HEK293T (cell line): ENCODE measurements around the gene WRAP73.

Experiments
- ARNT ChIP-seq: fragments of 450-650 bp; IDR thresholded peaks from 2 replicates; pipeline ENCODE4 v1.6.1; 2017; ENCODE audit warnings: mild to moderate bottlenecking
- BHLHE40 ChIP-seq: fragments of 450-650 bp; IDR thresholded peaks from 2 replicates; pipeline ENCODE4 v1.6.1; 2016; ENCODE audit warnings: mild to moderate bottlenecking, moderate library complexity, borderline replicate concordance
- FOXA1 ChIP-seq: fragments of 450-650 bp; IDR thresholded peaks from 2 replicates; pipeline ENCODE4 v1.6.1; 2016; ENCODE audit warnings: mild to moderate bottlenecking
- FOXM1 ChIP-seq: fragments of 450-650 bp; IDR thresholded peaks from 2 replicates; pipeline ENCODE4 v1.6.1; 2017; ENCODE audit warnings: mild to moderate bottlenecking, borderline replicate concordance
- HDGF ChIP-seq: fragments of 450-650 bp; IDR thresholded peaks from 2 replicates; pipeline ENCODE4 v1.6.1; 2017; ENCODE audit warnings: antibody characterized with exemption, borderline replicate concordance
- L3MBTL2 ChIP-seq: fragments of 450-650 bp; conservative IDR thresholded peaks from 2 replicates; pipeline ENCODE4 v1.6.1; 2016; ENCODE audit warnings: mild to moderate bottlenecking
- LEF1 ChIP-seq: fragments of 450-650 bp; IDR thresholded peaks from 2 replicates; pipeline ENCODE4 v1.6.1; 2017; ENCODE audit warnings: mild to moderate bottlenecking, borderline replicate concordance
- ZNF384 ChIP-seq: fragments of 450-650 bp; IDR thresholded peaks from 2 replicates; pipeline ENCODE4 v1.6.1; 2016

DNA sequence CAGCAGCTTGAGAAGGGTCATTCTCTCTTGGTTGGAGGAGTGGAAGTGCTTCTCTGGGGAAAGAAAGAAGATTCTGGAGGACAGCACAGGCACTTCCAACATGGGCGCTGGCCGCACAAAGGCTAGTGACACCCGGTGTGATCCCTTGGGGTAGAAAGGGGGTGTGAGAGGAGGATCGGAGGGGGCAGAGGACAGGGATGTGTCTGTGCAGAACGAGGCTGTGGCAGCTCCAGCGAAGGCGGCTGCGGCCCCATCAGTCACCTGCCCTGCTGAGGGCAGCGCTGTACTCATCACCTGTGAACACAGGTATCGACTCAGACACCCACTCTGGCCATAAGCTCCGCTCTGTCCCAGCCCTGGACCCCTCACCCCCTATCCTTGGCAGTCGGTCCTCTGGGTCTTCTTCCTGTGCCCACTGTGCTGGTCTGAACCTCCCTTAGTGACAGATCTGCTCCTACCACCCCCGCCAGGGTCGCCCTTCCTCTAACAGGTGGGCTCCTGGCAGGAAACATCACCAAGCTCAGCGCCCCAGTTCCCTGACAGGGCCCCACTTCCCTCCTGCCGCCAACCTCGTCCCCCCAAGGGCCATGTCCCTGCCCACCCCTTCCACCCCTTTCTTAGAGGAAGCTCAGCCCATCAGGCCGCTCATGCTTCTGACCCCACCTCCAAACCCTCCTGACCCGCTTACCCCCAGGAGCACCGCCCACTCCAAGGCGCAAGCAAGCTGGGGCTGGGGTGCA, 22.5 kb upstream of the WRAP73 start:
- no peak for TF ChIP-seq LEF1
- no peak for TF ChIP-seq HDGF
- no peak for TF ChIP-seq L3MBTL2
- TF ChIP-seq FOXM1: no peak
- TF ChIP-seq BHLHE40: no peak
- no peak for TF ChIP-seq ARNT
- TF ChIP-seq FOXA1: no peak
- TF ChIP-seq ZNF384: no peak
